ENCODE measurements around the gene GRIN2C.

The GRIN2C gene

GRCh38 chr17:74892013-74892841, 32.5 kb upstream of the GRIN2C start:
- ChIA-PET POLR2A (no interaction called here), CTCF (no interaction called here)
- TF ChIP-seq CTCF (IDR thresholded peaks at IDR 0.05; ENCODE audit: control extremely low read depth, extremely low read depth, low read depth, missing control alignments), result no peak
- DNase-seq (ENCODE audit: extremely low spot score), result no peak

DNA sequence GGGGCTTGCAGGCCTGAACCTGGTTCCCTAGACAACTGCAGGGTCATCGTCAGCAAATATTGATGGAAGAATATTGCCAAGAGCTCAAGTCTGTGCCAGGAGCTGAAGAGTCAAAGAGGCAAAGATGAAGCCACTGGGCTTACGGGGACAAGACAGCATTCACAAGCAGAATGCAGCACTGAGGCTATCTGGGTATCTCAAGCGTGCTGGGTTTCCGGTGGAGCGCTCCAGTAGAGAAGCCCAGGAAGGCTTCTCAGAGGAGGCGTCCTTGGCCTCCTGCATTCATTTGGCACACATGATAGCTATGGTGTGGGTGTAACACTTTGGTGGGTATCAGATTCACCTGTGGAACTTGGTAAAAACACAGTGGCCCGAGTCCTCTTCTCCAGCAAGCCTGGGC, 30.9 kb upstream of the GRIN2C start:
- no peak for TF ChIP-seq CTCF (IDR thresholded peaks at IDR 0.05; ENCODE audit: control extremely low read depth, extremely low read depth, low read depth, missing control alignments)
- ChIA-PET CTCF (interaction anchor here (0.8 kb wide), 1 partner anchor 15 kb away, joined by 3 read pairs; no protein-coding TSS in a partner anchor), POLR2A (interaction anchor here (1.0 kb wide), 1 partner anchor 17 kb away, joined by 3 read pairs; no protein-coding TSS in a partner anchor)
- DNase-seq (ENCODE audit: extremely low spot score), result no peak

GRCh38 chr17:74888469-74888868, 28.8 kb upstream of the GRIN2C start:
- no peak for DNase-seq (ENCODE audit: extremely low spot score)
- ChIA-PET POLR2A (no interaction called here), CTCF (interaction anchor here (1.4 kb wide), 2 partner anchors 69 to 97 kb away, joined by 3 to 4 read pairs; no protein-coding TSS in a partner anchor)
- no peak for TF ChIP-seq CTCF (IDR thresholded peaks at IDR 0.05; ENCODE audit: control extremely low read depth, extremely low read depth, low read depth, missing control alignments)

- ChIA-PET POLR2A (no interaction called here), CTCF (interaction anchor here (11.7 kb wide), 1 partner anchor 20 kb away, joined by 107 read pairs; no protein-coding TSS in a partner anchor)
- no peak for TF ChIP-seq CTCF (IDR thresholded peaks at IDR 0.05; ENCODE audit: control extremely low read depth, extremely low read depth, low read depth, missing control alignments)
- no peak for DNase-seq (ENCODE audit: extremely low spot score)
These were observed 23.6 kb upstream of the GRIN2C start for GRCh38 chr17:74883241-74883745.

DNA sequence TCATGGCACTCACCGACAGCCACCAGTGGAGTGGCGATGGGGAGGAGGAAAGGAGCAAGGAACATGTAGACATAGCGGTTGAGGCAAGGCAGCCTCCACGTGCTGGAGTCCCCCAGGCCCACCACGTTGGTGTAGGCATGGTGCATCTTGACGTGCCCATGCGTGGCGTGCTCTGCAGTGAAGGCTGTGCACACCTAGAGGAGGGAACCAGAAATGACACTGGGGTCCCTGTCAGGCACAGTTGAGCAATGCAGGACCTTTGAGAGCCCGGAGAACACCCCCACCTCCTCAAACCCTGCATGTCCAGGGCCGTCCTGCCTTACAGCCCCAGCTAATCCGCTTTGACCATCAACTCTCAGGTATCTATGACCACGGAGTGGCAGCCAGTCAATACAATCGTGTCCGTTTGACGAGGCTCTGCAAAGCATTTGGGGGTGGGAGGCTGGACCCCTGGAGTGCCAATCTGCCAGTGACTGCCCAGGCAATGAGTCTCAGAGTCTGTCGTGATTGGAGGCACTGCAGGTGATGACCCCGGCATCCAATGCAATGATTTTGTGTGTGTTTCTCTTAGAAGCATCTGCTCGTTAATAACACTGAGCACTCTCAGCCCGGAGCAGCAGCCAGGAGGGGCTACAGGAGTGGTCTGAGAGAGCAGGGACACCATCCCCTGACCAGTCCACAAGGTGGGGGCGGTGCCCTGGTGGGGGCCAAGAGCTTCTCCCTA, 23.0 kb upstream of the GRIN2C start:
- TF ChIP-seq CTCF (IDR thresholded peaks at IDR 0.05; ENCODE audit: control extremely low read depth, extremely low read depth, low read depth, missing control alignments), result no peak
- ChIA-PET CTCF (interaction anchor here (1.7 to 11.7 kb wide), 2 partner anchors 19 to 78 kb away, joined by 3 to 107 read pairs; no protein-coding TSS in a partner anchor), POLR2A (no interaction called here)
- no peak for DNase-seq (ENCODE audit: extremely low spot score)

- POLR2A ChIA-PET, result no interaction called here
- DNase-seq (ENCODE audit: extremely low spot score), result no peak
- no peak for TF ChIP-seq CTCF (IDR thresholded peaks at IDR 0.05; ENCODE audit: control extremely low read depth, extremely low read depth, low read depth, missing control alignments)
- CTCF ChIA-PET, result interaction anchor here (1.7 to 11.7 kb wide), 2 partner anchors 18 to 79 kb away, joined by 3 to 107 read pairs; no protein-coding TSS in a partner anchor
These were observed 21.4 kb upstream of the GRIN2C start for GRCh38 chr17:74881073-74881472.
